ENCODE results near the gene S100B.

DNA sequence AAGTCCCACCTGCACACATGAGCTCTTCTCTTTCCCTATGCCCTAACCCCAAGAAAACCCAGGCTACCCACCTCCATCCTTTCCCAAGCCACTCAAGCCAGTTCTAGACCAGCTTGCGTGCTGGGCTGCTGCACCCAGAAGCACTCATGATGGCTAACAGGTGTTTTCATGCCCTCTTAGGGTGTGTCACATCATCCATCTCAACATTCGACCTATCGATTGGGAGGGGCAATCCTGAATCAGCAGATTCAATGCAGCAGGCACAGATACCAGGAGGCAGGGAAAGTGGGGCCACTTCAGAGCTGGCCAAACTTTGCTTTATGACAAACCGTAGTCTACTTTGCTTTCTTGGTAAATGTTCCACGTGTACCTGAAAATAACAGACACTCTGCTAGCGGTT is 24.0 kb upstream of the S100B start:
- TF ChIP-seq, protein P1, sequence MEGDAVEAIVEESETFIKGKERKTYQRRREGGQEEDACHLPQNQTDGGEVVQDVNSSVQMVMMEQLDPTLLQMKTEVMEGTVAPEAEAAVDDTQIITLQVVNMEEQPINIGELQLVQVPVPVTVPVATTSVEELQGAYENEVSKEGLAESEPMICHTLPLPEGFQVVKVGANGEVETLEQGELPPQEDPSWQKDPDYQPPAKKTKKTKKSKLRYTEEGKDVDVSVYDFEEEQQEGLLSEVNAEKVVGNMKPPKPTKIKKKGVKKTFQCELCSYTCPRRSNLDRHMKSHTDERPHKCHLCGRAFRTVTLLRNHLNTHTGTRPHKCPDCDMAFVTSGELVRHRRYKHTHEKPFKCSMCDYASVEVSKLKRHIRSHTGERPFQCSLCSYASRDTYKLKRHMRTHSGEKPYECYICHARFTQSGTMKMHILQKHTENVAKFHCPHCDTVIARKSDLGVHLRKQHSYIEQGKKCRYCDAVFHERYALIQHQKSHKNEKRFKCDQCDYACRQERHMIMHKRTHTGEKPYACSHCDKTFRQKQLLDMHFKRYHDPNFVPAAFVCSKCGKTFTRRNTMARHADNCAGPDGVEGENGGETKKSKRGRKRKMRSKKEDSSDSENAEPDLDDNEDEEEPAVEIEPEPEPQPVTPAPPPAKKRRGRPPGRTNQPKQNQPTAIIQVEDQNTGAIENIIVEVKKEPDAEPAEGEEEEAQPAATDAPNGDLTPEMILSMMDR (IDR thresholded peaks at IDR 0.05 in 4 of 5, conservative IDR thresholded peaks at IDR 0.05 in 1 of 5) = no peak
- no peak for TF ChIP-seq POLR2A (IDR thresholded peaks at IDR 0.05)

Measured in gastrocnemius medialis (tissue), 4 donors.